DMS114 treated with DMSO at 0.1 percent for 48 hours (cell line): ENCODE measurements around the gene BRSK2.
"Not testable (repeated sequence)": the region's sequence is repeated elsewhere in the genome, so short reads cannot be mapped to it uniquely, and the experiment has no call there.

Experiments
- DNase-seq: peaks from one replicate; lab custom pipeline; 2025; ENCODE audit not compliant: unreplicated experiment; lab: John Stamatoyannopoulos, UW

The BRSK2 gene

GRCh38 chr11:1354125-1354938 is 35.4 kb upstream of the BRSK2 start:
- no peak for DNase-seq

- no peak for DNase-seq
Observed at GRCh38 chr11:1356007-1356435, 33.7 kb upstream of the BRSK2 start.

- no peak for DNase-seq
Observed at GRCh38 chr11:1356478-1356960, 33.2 kb upstream of the BRSK2 start.

- no peak for DNase-seq
Observed at GRCh38 chr11:1358286-1358685, 31.4 kb upstream of the BRSK2 start.

- DNase-seq, result not testable (repeated sequence)
Observed at GRCh38 chr11:1358931-1359330, 30.8 kb upstream of the BRSK2 start.

GRCh38 chr11:1359556-1359955 is 30.2 kb upstream of the BRSK2 start:
- DNase-seq, result no peak

GRCh38 chr11:1360181-1360834 is 29.4 kb upstream of the BRSK2 start:
- no peak for DNase-seq

GRCh38 chr11:1360835-1361357 is 28.8 kb upstream of the BRSK2 start:
- DNase-seq, result no peak

- no peak for DNase-seq
Observed at GRCh38 chr11:1361882-1362281, 27.9 kb upstream of the BRSK2 start.

GRCh38 chr11:1367721-1368120 is 22.0 kb upstream of the BRSK2 start:
- no peak for DNase-seq

- no peak for DNase-seq
Observed at GRCh38 chr11:1368216-1368615, 21.5 kb upstream of the BRSK2 start.

GRCh38 chr11:1368966-1369365 is 20.8 kb upstream of the BRSK2 start:
- no peak for DNase-seq

- no peak for DNase-seq
Observed at GRCh38 chr11:1369371-1370005, 20.2 kb upstream of the BRSK2 start.

- no peak for DNase-seq
Observed at GRCh38 chr11:1370186-1371025, 19.3 kb upstream of the BRSK2 start.

GRCh38 chr11:1371026-1371325 is 18.8 kb upstream of the BRSK2 start:
- no peak for DNase-seq

GRCh38 chr11:1371377-1371776 is 18.4 kb upstream of the BRSK2 start:
- DNase-seq, result no peak

- no peak for DNase-seq
Observed at GRCh38 chr11:1371836-1372465, 17.8 kb upstream of the BRSK2 start.

GRCh38 chr11:1372660-1373059 is 17.1 kb upstream of the BRSK2 start:
- no peak for DNase-seq

GRCh38 chr11:1373536-1374214 is 16.1 kb upstream of the BRSK2 start:
- no peak for DNase-seq
